Breast epithelium (tissue), 3 donors: ENCODE results near the gene CDCA7L.

Source experiments
- POLR2A ChIP-seq: fragments of 450-650 bp; IDR thresholded peaks from one replicate; pipeline ENCODE4 v1.6.1; 2016; ENCODE audit warnings: antibody characterized with exemption, mild to moderate bottlenecking, moderate library complexity
- TF ChIP-seq, protein P1 (sequence below), 3 donors: fragments of 450-650 bp; IDR thresholded peaks; one replicate each; pipeline ENCODE4 v1.5.1; 2016 to 2017; ENCODE audit warnings: antibody characterized with exemption in 3 of 3, mild to moderate bottlenecking in 3 of 3, moderate library complexity in 3 of 3

DNA sequence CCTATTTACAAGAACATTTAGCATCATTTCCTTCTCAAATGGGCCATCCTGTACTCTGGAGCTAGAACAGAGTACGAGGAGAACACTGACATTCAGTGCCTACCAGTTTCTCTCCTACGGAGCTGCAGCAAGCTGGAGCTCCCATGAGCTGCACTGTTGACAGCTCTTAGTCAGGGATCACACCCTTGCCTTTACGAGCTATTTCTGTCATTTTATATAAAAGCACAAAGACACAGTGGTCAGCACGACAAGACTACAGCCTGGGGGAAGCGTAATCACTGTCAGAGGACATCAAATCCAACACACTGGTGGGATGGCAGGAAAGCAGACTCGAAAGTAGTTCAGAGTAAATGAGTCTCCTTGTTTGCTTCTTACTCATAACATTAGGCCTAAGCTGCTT, 2.7 kb downstream of the CDCA7L start:
- no peak for TF ChIP-seq POLR2A
- TF ChIP-seq, protein P1, sequence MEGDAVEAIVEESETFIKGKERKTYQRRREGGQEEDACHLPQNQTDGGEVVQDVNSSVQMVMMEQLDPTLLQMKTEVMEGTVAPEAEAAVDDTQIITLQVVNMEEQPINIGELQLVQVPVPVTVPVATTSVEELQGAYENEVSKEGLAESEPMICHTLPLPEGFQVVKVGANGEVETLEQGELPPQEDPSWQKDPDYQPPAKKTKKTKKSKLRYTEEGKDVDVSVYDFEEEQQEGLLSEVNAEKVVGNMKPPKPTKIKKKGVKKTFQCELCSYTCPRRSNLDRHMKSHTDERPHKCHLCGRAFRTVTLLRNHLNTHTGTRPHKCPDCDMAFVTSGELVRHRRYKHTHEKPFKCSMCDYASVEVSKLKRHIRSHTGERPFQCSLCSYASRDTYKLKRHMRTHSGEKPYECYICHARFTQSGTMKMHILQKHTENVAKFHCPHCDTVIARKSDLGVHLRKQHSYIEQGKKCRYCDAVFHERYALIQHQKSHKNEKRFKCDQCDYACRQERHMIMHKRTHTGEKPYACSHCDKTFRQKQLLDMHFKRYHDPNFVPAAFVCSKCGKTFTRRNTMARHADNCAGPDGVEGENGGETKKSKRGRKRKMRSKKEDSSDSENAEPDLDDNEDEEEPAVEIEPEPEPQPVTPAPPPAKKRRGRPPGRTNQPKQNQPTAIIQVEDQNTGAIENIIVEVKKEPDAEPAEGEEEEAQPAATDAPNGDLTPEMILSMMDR (IDR thresholded peaks at IDR 0.05), result no peak
